ENCODE measurements around the gene TRNAU1AP. TPM values are rescaled to one million over a fixed set of nuclear protein-coding genes. Genes with fewer than 3 reads are reported as not detected.
A peak's percentile ranks its signal among the peaks of the same experiment; 100 is the strongest.

The TRNAU1AP gene
- total and polyA plus RNA-seq, 2 of the 13 experiments (the other 11 are each of a cell fraction or from before 2014, with no cell fraction given) = 29.0 to 42.9 TPM

GRCh38 chr1:28509705-28510272 is 43.1 kb upstream of the TRNAU1AP start (continued):
- TF ChIP-seq ZNF556 (CRISPR knock-in tag; IDR thresholded peaks at IDR 0.05; ENCODE audit: borderline replicate concordance) = no peak
- TF ChIP-seq GATAD2A (CRISPR knock-in tag; IDR thresholded peaks at IDR 0.05) = no peak
- peak; percentile 100 for TF ChIP-seq RBM22 (optimal IDR thresholded peaks at IDR 0.05; ENCODE audit: low read length)
- TF ChIP-seq, protein P1, sequence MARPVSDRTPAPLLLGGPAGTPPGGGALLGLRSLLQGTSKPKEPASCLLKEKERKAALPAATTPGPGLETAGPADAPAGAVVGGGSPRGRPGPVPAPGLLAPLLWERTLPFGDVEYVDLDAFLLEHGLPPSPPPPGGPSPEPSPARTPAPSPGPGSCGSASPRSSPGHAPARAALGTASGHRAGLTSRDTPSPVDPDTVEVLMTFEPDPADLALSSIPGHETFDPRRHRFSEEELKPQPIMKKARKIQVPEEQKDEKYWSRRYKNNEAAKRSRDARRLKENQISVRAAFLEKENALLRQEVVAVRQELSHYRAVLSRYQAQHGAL (CRISPR knock-in tag; IDR thresholded peaks at IDR 0.05; ENCODE audit: not compliant biosample characterization) = no peak
- TF ChIP-seq NRL (CRISPR knock-in tag; IDR thresholded peaks at IDR 0.05; ENCODE audit: borderline replicate concordance) = no peak
- TF ChIP-seq MBNL3 (CRISPR knock-in tag; conservative IDR thresholded peaks at IDR 0.05) = no peak
- TF ChIP-seq STAT5B (CRISPR knock-in tag; IDR thresholded peaks at IDR 0.05) = peak; percentile 23; the same call in 1 of the 2 replicates
- TF ChIP-seq POGZ (CRISPR knock-in tag; IDR thresholded peaks at IDR 0.05) = no peak
- TF ChIP-seq ZNF512B (CRISPR knock-in tag; IDR thresholded peaks at IDR 0.05; ENCODE audit: borderline replicate concordance) = 0 out of 2 replicates have a peak, but pooled peaks have one; percentile 28
- TF ChIP-seq ZNF782 (CRISPR knock-in tag; IDR thresholded peaks at IDR 0.05; ENCODE audit: borderline replicate concordance) = peak; percentile 65; the same call in 1 of the 2 replicates
- TF ChIP-seq GPN1 (CRISPR knock-in tag; IDR thresholded peaks at IDR 0.05; ENCODE audit: borderline replicate concordance) = no peak
- TF ChIP-seq BRCA1 (CRISPR knock-in tag; IDR thresholded peaks at IDR 0.05) = no peak; the same call in 1 of the 2 replicates
- TF ChIP-seq TEAD2 (CRISPR knock-in tag; IDR thresholded peaks at IDR 0.05) = 0 out of 2 replicates have a peak, but pooled peaks have one; percentile 18
- TF ChIP-seq ZNF652 (CRISPR knock-in tag; IDR thresholded peaks at IDR 0.05; ENCODE audit: borderline replicate concordance, low read depth) = no peak
- TF ChIP-seq, protein P2, sequence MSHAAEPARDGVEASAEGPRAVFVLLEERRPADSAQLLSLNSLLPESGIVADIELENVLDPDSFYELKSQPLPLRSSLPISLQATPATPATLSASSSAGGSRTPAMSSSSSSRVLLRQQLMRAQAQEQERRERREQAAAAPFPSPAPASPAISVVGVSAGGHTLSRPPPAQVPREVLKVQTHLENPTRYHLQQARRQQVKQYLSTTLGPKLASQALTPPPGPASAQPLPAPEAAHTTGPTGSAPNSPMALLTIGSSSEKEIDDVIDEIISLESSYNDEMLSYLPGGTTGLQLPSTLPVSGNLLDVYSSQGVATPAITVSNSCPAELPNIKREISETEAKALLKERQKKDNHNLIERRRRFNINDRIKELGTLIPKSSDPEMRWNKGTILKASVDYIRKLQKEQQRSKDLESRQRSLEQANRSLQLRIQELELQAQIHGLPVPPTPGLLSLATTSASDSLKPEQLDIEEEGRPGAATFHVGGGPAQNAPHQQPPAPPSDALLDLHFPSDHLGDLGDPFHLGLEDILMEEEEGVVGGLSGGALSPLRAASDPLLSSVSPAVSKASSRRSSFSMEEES (CRISPR knock-in tag; IDR thresholded peaks at IDR 0.05) = no peak
- TF ChIP-seq NCOA2 (CRISPR knock-in tag; IDR thresholded peaks at IDR 0.05) = no peak
- TF ChIP-seq, protein P3, sequence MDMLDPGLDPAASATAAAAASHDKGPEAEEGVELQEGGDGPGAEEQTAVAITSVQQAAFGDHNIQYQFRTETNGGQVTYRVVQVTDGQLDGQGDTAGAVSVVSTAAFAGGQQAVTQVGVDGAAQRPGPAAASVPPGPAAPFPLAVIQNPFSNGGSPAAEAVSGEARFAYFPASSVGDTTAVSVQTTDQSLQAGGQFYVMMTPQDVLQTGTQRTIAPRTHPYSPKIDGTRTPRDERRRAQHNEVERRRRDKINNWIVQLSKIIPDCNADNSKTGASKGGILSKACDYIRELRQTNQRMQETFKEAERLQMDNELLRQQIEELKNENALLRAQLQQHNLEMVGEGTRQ (IDR thresholded peaks at IDR 0.05; ENCODE audit: low read depth, low read length) = no peak
- TF ChIP-seq, protein P3 (CRISPR knock-in tag; IDR thresholded peaks at IDR 0.05; ENCODE audit: borderline replicate concordance) = no peak
- TF ChIP-seq, protein P4, sequence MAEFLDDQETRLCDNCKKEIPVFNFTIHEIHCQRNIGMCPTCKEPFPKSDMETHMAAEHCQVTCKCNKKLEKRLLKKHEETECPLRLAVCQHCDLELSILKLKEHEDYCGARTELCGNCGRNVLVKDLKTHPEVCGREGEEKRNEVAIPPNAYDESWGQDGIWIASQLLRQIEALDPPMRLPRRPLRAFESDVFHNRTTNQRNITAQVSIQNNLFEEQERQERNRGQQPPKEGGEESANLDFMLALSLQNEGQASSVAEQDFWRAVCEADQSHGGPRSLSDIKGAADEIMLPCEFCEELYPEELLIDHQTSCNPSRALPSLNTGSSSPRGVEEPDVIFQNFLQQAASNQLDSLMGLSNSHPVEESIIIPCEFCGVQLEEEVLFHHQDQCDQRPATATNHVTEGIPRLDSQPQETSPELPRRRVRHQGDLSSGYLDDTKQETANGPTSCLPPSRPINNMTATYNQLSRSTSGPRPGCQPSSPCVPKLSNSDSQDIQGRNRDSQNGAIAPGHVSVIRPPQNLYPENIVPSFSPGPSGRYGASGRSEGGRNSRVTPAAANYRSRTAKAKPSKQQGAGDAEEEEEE (CRISPR knock-in tag; IDR thresholded peaks at IDR 0.05; ENCODE audit: borderline replicate concordance) = no peak
- 0 out of 2 replicates have a peak, but pooled peaks have one; percentile 21 for TF ChIP-seq BRD4 (CRISPR knock-in tag; IDR thresholded peaks at IDR 0.05)
- TF ChIP-seq MAFF (IDR thresholded peaks at IDR 0.05; ENCODE audit: low read depth, low read length) = no peak
- 0 out of 2 replicates have a peak, but pooled peaks have one; percentile 17 for TF ChIP-seq ZNF761 (CRISPR knock-in tag; conservative IDR thresholded peaks at IDR 0.05)
